HepG2 (cell line): ENCODE results near the gene HSPB7. TPM values are rescaled to one million over a fixed set of nuclear protein-coding genes. Genes with fewer than 3 reads are reported as not detected.

Experiments
- ATAC-seq: fragments of 200-7000 bp; cut with Tn5 transposase; 3 replicates; pipeline ENCODE4 v1.9.1; 2020; ENCODE audit warnings: mild to moderate bottlenecking, moderate library complexity
- BruUV-seq: library from RNA; stranded (reverse); fragments of 400-500 nt; replicated peaks from 2 replicates; lab custom pipeline; 2021; lab: Mats Ljungman, UMichigan
- CTCF ChIA-PET: fragments of 300-600 bp; formaldehyde crosslinking; extraction: SDS; loops from one replicate; lab custom pipeline; 2021; ENCODE audit warnings: low total read pairs, inconsistent platforms, low intra/inter-chr PET ratio; lab: Yijun Ruan, JAX
- POLR2A ChIA-PET: fragments of 350-600 bp; sonication (Branson Sonifier 250); formaldehyde crosslinking; loops from one replicate; lab custom pipeline; 2020; ENCODE audit warnings: antibody characterized with exemption, inconsistent platforms; lab: Yijun Ruan, JAX
- DNase-seq: peaks from one replicate; pipeline ENCODE4 v3.0.0-alpha.2; 2015; ENCODE audit warnings: low spot score
- FAIRE-seq: peaks from 3 replicates; lab custom pipeline; 2011; peaks lifted over from hg19 to GRCh38; lab: Jason Lieb, UNC
- H2AFZ ChIP-seq: one replicate; pipeline ENCODE4 v1.6.1; 2011; ENCODE audit warnings: low read length, inconsistent platforms
- H3K27ac ChIP-seq: fragments of 300-600 bp; 3 replicates; pipeline ENCODE4 v1.8.0; 2011; ENCODE audit warnings: mixed run types, mild to moderate bottlenecking, mixed read lengths, low read length, inconsistent platforms; ENCODE audit not compliant: insufficient read depth; ENCODE audit errors: extremely low read length
- H3K27me3 ChIP-seq, 2 experiments: fragments of 200-600 bp in 1 of 2; 2 replicates in 1 of 2; 3 replicates in 1 of 2; pipeline versions ENCODE4 v1.6.0 to v1.8.0; 2011; ENCODE audit warnings: low read length in 2 of 2, mild to moderate bottlenecking in 2 of 2, moderate library complexity in 2 of 2, inconsistent platforms in 1 of 2; ENCODE audit not compliant: insufficient read depth in 2 of 2, control insufficient read depth in 1 of 2
- H3K36me3 ChIP-seq, 2 experiments: fragments of 200-600 bp in 1 of 2; replicated peaks in 1 of 2; 2 replicates in 1 of 2; 3 replicates in 1 of 2; pipeline versions ENCODE4 v1.5.1 to v1.8.0; 2011; ENCODE audit warnings: low read length in 2 of 2, inconsistent platforms in 1 of 2; ENCODE audit not compliant: insufficient read depth in 2 of 2, control insufficient read depth in 1 of 2
- H3K4me1 ChIP-seq: 2 replicates; pipeline ENCODE4 v1.5.1; 2012; ENCODE audit warnings: low read length, inconsistent platforms; ENCODE audit not compliant: insufficient read depth
- H3K4me2 ChIP-seq: 2 replicates; pipeline ENCODE4 v1.6.0; 2011; ENCODE audit warnings: low read depth, low read length, inconsistent platforms
- H3K4me3 ChIP-seq, 3 experiments: fragments of 200-600 bp in 1 of 3; sonication (generic), shearing (Covaris generic) in 1 of 3; replicated peaks in 1 of 3; 2 replicates each; pipeline ENCODE4 v1.5.1; 2011 to 2016; ENCODE audit warnings: low read length in 3 of 3, inconsistent platforms in 2 of 3, low read depth in 2 of 3, mild to moderate bottlenecking in 2 of 3, control low read depth in 1 of 3, mixed read lengths in 1 of 3; ENCODE audit not compliant: insufficient read depth in 1 of 3
- H3K79me2 ChIP-seq: one replicate; pipeline ENCODE4 v1.6.1; 2011; ENCODE audit warnings: low read length, inconsistent platforms; ENCODE audit not compliant: insufficient read depth
- H3K9ac ChIP-seq: 2 replicates; pipeline ENCODE4 v1.6.0; 2011; ENCODE audit warnings: mild to moderate bottlenecking, low read depth, low read length, inconsistent platforms; ENCODE audit not compliant: insufficient read depth
- H3K9me3 ChIP-seq: 2 replicates; pipeline ENCODE4 v1.5.1; 2012; ENCODE audit warnings: mild to moderate bottlenecking, low read length
- H4K20me1 ChIP-seq: 2 replicates; pipeline ENCODE4 v1.6.0; 2011; ENCODE audit warnings: inconsistent platforms, mild to moderate bottlenecking, low read length, moderate library complexity; ENCODE audit not compliant: insufficient read depth
- HCFC1 ChIP-seq: fragments of 150-350 bp; IDR thresholded peaks from 2 replicates; pipeline ENCODE4 v1.6.1; 2014; ENCODE audit warnings: low read depth, low read length
- MTA3 ChIP-seq: sonication (generic); formaldehyde crosslinking; IDR thresholded peaks from 2 replicates; pipeline ENCODE4 v1.4.0; 2020; ENCODE audit warnings: missing genetic modification reagents
- NFATC3 ChIP-seq: sonication (generic); formaldehyde crosslinking; IDR thresholded peaks from 2 replicates; pipeline ENCODE4 v1.5.1; 2020; ENCODE audit warnings: mild to moderate bottlenecking, missing genetic modification reagents
- RELA ChIP-seq: sonication (generic); formaldehyde crosslinking; IDR thresholded peaks from 2 replicates; pipeline ENCODE4 v1.4.0; 2020; ENCODE audit warnings: missing genetic modification reagents
- SATB2 ChIP-seq: sonication (generic); formaldehyde crosslinking; IDR thresholded peaks from 2 replicates; pipeline ENCODE4 v1.5.0; 2020; ENCODE audit warnings: missing genetic modification reagents
- STAT5B ChIP-seq: sonication (generic); formaldehyde crosslinking; IDR thresholded peaks from 2 replicates; pipeline ENCODE4 v1.4.0; 2020; ENCODE audit warnings: missing genetic modification reagents
- TBL1XR1 ChIP-seq: fragments of 150-350 bp; IDR thresholded peaks from 2 replicates; pipeline ENCODE4 v1.6.1; 2014; ENCODE audit warnings: borderline replicate concordance, low read length; ENCODE audit not compliant: partially characterized antibody
- ZNF138 ChIP-seq: sonication (generic); formaldehyde crosslinking; IDR thresholded peaks from 2 replicates; pipeline ENCODE4 v1.5.0; 2020; ENCODE audit warnings: mild to moderate bottlenecking, low read depth, missing genetic modification reagents
- ZNF20 ChIP-seq: sonication (generic); formaldehyde crosslinking; IDR thresholded peaks from 2 replicates; pipeline ENCODE4 v1.4.0; 2020; ENCODE audit warnings: mild to moderate bottlenecking, moderate library complexity, missing genetic modification reagents
- WGBS: methylation state at CpG from one replicate; pipeline ENCODE4 v1.1.6; 2017; ENCODE audit warnings: low lambda C conversion rate; 5-methylcytosine and 5-hydroxymethylcytosine counted together
- in situ Hi-C: cut with HindIII; loops from 2 replicates; pipeline ENCODE4 v1.10.0; 2017; ENCODE audit warnings: low pct_unique_long_range_greater_than_20kb; ENCODE audit not compliant: extremely low pct_ligation_motif_present
- intact Hi-C: fragments of 100-400 bp; cut with micrococcal nuclease; formaldehyde crosslinking; loops from one replicate; pipeline ENCODE4 v1.10.0; 2022; ENCODE audit not compliant: unreplicated experiment
- polyA plus RNA-seq, 8 experiments: library from polyadenylated mRNA; depleted of rRNA in 3 of 8; stranded (reverse) in 7 of 8; unstranded in 1 of 8; fragments of >200 nt; fragmentation: Illumina TruSeq in 4 of 8; extraction: Trizol in 4 of 8; gene quantifications; 2 replicates each; pipeline versions ENCODE4 v1.2.1 to v1.2.3, GENCODE V29; 2011 to 2016; ENCODE audit warnings: low read depth in 4 of 8, missing spikeins in 1 of 8, mixed read lengths in 1 of 8; ENCODE audit not compliant: insufficient read depth in 1 of 8
- total RNA-seq, 5 experiments: library from RNA; depleted of rRNA; stranded (reverse); fragments of >200 nt; fragmentation: Illumina TruSeq; extraction: Trizol; gene quantifications; 2 replicates each; pipeline ENCODE4 v1.2.3, GENCODE V29; 2016; ENCODE audit warnings: low read depth in 1 of 5

Gene HSPB7
- total and polyA plus RNA-seq, 2 of the 13 experiments (the other 11 are each of a cell fraction or from before 2014, with no cell fraction given), result 0.20 TPM; not detected in 1

- peaks cover 7 to 35% of the 10 kb centered on the region in 2 experiments; a peak in 3 of 5 replicates for H3K27me3 ChIP-seq
- H3K27ac ChIP-seq, result no peak overlapping the region
- BruUV-seq, result no TSS peak
- no peak for DNase-seq
- no peak overlapping the region for H3K9ac ChIP-seq
- 9% methylated on average over 2 of the region's 7 CpGs for WGBS
- peaks cover 19% of the 10 kb centered on the region for H3K4me1 ChIP-seq
- no peak for ATAC-seq
- POLR2A ChIA-PET, result no interaction called here
- H3K9me3 ChIP-seq, result no peaks in the 10 kb centered on the region
- H3K36me3 ChIP-seq, result no peaks in the 10 kb centered on the region
- H2AFZ ChIP-seq, result no peak overlapping the region
- CTCF ChIA-PET, result interaction anchor here (1.3 to 2.8 kb wide), 2 partner anchors 22 to 46 kb away, joined by 3 to 35 read pairs; no protein-coding TSS in a partner anchor
- in situ Hi-C loops, result no loop called here
- intact Hi-C loops, result no loop called here
- H3K4me2 ChIP-seq, result no peak overlapping the region
- TF ChIP-seq HCFC1 (no peak), ZNF138 (CRISPR knock-in tag) (no peak), MTA3 (CRISPR knock-in tag) (no peak), ZNF20 (CRISPR knock-in tag) (no peak), NFATC3 (no peak), RELA (CRISPR knock-in tag) (no peak), SATB2 (CRISPR knock-in tag) (no peak), TBL1XR1 (no peak), STAT5B (CRISPR knock-in tag) (no peak)
- H3K79me2 ChIP-seq, result no peaks in the 10 kb centered on the region
- no peak for FAIRE-seq
- H3K4me3 ChIP-seq, result no peak overlapping the region
- no peaks in the 10 kb centered on the region; the same call in 1 of the 2 replicates for H4K20me1 ChIP-seq
These were observed 37.0 kb upstream of the HSPB7 start for GRCh38 chr1:16054598-16055540.
